Kidney (tissue), 14 donors: ENCODE data around the gene FBXO9. TPM values are rescaled to one million over a fixed set of nuclear protein-coding genes. Genes with fewer than 3 reads are reported as not detected.

ENCODE experiments used
- DNase-seq, 5 donors: peaks; one replicate each; pipeline ENCODE4 v3.0.0-alpha.2; 2013 to 2020
- FAIRE-seq: peaks from 2 replicates; lab custom pipeline; 2012; peaks lifted over from hg19 to GRCh38; lab: Jason Lieb, UNC
- H3K27ac ChIP-seq, 2 donors: one replicate each; pipeline ENCODE4 v1.7.0; 2013; ENCODE audit warnings: low read depth in 2 of 2, low read length in 2 of 2, inconsistent platforms in 1 of 2
- H3K27me3 ChIP-seq: one replicate; pipeline ENCODE4 v1.7.1; 2013; ENCODE audit warnings: low read length, inconsistent platforms; ENCODE audit not compliant: control insufficient read depth, insufficient read depth
- H3K36me3 ChIP-seq, 3 donors: one replicate each; pipeline versions ENCODE4 v1.7.0 to v1.7.1; 2013; ENCODE audit warnings: low read length in 3 of 3, control low read depth in 1 of 3, inconsistent platforms in 1 of 3; ENCODE audit not compliant: insufficient read depth in 3 of 3, control insufficient read depth in 2 of 3
- H3K4me1 ChIP-seq, 3 donors: one replicate each; pipeline versions ENCODE4 v1.7.0 to v1.7.1; 2013; ENCODE audit warnings: low read length in 3 of 3, inconsistent platforms in 1 of 3, low read depth in 1 of 3; ENCODE audit not compliant: control insufficient read depth in 2 of 3, insufficient read depth in 2 of 3
- H3K4me3 ChIP-seq, 3 donors: one replicate each; pipeline versions ENCODE4 v1.7.0 to v1.8.1; 2013; ENCODE audit warnings: low read length in 3 of 3, control low read depth in 1 of 3, inconsistent platforms in 1 of 3
- H3K9ac ChIP-seq, 3 donors: one replicate each; pipeline versions ENCODE4 v1.7.0 to v1.7.1; 2013; ENCODE audit warnings: low read length in 3 of 3, control low read depth in 1 of 3, inconsistent platforms in 1 of 3
- H3K9me3 ChIP-seq, 3 donors: one replicate each; pipeline versions ENCODE4 v1.7.0 to v1.7.1; 2013; ENCODE audit warnings: low read length in 3 of 3, control low read depth in 1 of 3, inconsistent platforms in 1 of 3; ENCODE audit not compliant: control insufficient read depth in 2 of 3, insufficient read depth in 1 of 3
- CTCF ChIP-seq: IDR thresholded peaks from 3 replicates; pipeline ENCODE4 v1.5.1; 2012; ENCODE audit warnings: mild to moderate bottlenecking, moderate library complexity, borderline replicate concordance; ENCODE audit not compliant: insufficient read depth; ENCODE audit errors: extremely low read depth
- intact Hi-C: fragments of 100-400 bp; cut with DNase I; formaldehyde crosslinking; loops from one replicate; pipeline ENCODE4 v1.11.1; 2022
- polyA plus RNA-seq: library from polyadenylated mRNA; stranded (reverse); fragments of 350-450 nt; fragmentation: Illumina TruSeq; extraction: RNeasy Lipid Tissue Mini Kit (QIAGEN cat#74804); gene quantifications from one replicate; pipeline ENCODE4 v1.2.3, GENCODE V29; 2014; ENCODE audit warnings: low read depth, low replicate concordance; ENCODE audit not compliant: insufficient read depth
- total RNA-seq: library from RNA; stranded (reverse); fragmentation: NEBNext Ultra II Directional; extraction: Animal tissue kit (Norgen Biotek cat#: 25700); gene quantifications from one replicate; pipeline ENCODE4 v1.2.1, GENCODE V29; 2021
- donor health status: control.
- donor health status: control.
- donor health status: control.
- donor health status: control.
- donor health status: control.
- donor health status: DM: yes; HTN: yes; CAD: no.
- donor health status: Normal renal cell carcinoma (clear cell type).

Gene FBXO9
- total and polyA plus RNA-seq, 2 donors from 2014 or later = 45.2 to 94.7 TPM

- intact Hi-C loops = no loop called here
- H3K27me3 ChIP-seq = no peaks in the 10 kb centered on the region
- peaks cover 5 to 17% (median 15%) of the 10 kb centered on the region in 3 donors for H3K36me3 ChIP-seq
- TF ChIP-seq CTCF = no peak
- H3K9ac ChIP-seq = no peak overlapping the region
- H3K4me1 ChIP-seq = no peaks in the 10 kb centered on the region
- no peak overlapping the region for H3K27ac ChIP-seq
- H3K4me3 ChIP-seq = no peak overlapping the region
- H3K9me3 ChIP-seq = no peaks in the 10 kb centered on the region
- DNase-seq (no peak), FAIRE-seq (no peak)
These were observed 45.0 kb upstream of the FBXO9 start for GRCh38 chr6:53020005-53020744.

GRCh38 chr6:53023323-53023722 lies 41.9 kb upstream of the FBXO9 start:
- Histone ChIP-seq H3K27ac (no peak overlapping the region), H3K27me3 (no peaks in the 10 kb centered on the region), H3K4me3 (no peak overlapping the region), H3K36me3 (peaks cover 2 to 13% (median 10%) of the 10 kb centered on the region in 3 donors), H3K9me3 (no peaks in the 10 kb centered on the region), H3K9ac (no peak overlapping the region), H3K4me1 (no peaks in the 10 kb centered on the region)
- TF ChIP-seq CTCF = no peak
- no peak for DNase-seq
- intact Hi-C loops = no loop called here
- no peak for FAIRE-seq

- Histone ChIP-seq H3K9ac (no peak overlapping the region), H3K4me1 (no peaks in the 10 kb centered on the region), H3K36me3 (peaks cover 7 to 20% (median 18%) of the 10 kb centered on the region in 3 donors), H3K4me3 (no peak overlapping the region), H3K27me3 (no peaks in the 10 kb centered on the region), H3K9me3 (no peaks in the 10 kb centered on the region), H3K27ac (no peak overlapping the region)
- TF ChIP-seq CTCF = no peak
- intact Hi-C loops = no loop called here
- FAIRE-seq = no peak
- DNase-seq = no peak
These were observed 38.7 kb upstream of the FBXO9 start for GRCh38 chr6:53026526-53026925.
